Measurements from ENCODE around the gene SLC2A11.

Gene SLC2A11

GRCh38 chr22:23845265-23846080 is 12.2 kb upstream of the SLC2A11 start:
- H3K4me2 ChIP-seq (ENCODE audit: low read depth, low read length, poor library complexity, severe bottlenecking): no peak overlapping the region
- no peaks in the 10 kb centered on the region for H3K9me2 ChIP-seq (replicated peaks; ENCODE audit: insufficient read depth, low read length)
- peaks cover 6% of the 10 kb centered on the region; the same call in 1 of the 2 replicates for H3F3A ChIP-seq (ENCODE audit: insufficient read depth)
- H3K27me3 ChIP-seq (ENCODE audit: low read length): no peaks in the 10 kb centered on the region
- TF ChIP-seq, protein P1, sequence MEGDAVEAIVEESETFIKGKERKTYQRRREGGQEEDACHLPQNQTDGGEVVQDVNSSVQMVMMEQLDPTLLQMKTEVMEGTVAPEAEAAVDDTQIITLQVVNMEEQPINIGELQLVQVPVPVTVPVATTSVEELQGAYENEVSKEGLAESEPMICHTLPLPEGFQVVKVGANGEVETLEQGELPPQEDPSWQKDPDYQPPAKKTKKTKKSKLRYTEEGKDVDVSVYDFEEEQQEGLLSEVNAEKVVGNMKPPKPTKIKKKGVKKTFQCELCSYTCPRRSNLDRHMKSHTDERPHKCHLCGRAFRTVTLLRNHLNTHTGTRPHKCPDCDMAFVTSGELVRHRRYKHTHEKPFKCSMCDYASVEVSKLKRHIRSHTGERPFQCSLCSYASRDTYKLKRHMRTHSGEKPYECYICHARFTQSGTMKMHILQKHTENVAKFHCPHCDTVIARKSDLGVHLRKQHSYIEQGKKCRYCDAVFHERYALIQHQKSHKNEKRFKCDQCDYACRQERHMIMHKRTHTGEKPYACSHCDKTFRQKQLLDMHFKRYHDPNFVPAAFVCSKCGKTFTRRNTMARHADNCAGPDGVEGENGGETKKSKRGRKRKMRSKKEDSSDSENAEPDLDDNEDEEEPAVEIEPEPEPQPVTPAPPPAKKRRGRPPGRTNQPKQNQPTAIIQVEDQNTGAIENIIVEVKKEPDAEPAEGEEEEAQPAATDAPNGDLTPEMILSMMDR (IDR thresholded peaks at IDR 0.05; ENCODE audit: insufficient read depth, low read length, poor library complexity, severe bottlenecking): no peak
- no peak for TF ChIP-seq EZH2phosphoT487 (conservative IDR thresholded peaks at IDR 0.05; ENCODE audit: low read length)
- H3K79me2 ChIP-seq (ENCODE audit: insufficient read depth, low read length): no peaks in the 10 kb centered on the region
- no peaks in the 10 kb centered on the region for H3K9me3 ChIP-seq (ENCODE audit: insufficient read depth, low read length)
- no peaks in the 10 kb centered on the region for H3K36me3 ChIP-seq (ENCODE audit: low read length)
- H3K9ac ChIP-seq (ENCODE audit: low read length): no peak overlapping the region
- H3K4me3 ChIP-seq (ENCODE audit: insufficient read depth, low read length, poor library complexity, severe bottlenecking): no peak overlapping the region
- H2AFZ ChIP-seq (ENCODE audit: low read depth, low read length, severe bottlenecking): no peak overlapping the region
- no peak overlapping the region for H3K27ac ChIP-seq (ENCODE audit: low read depth, low read length)
- H4K20me1 ChIP-seq (ENCODE audit: low read depth, low read length): no peaks in the 10 kb centered on the region

GRCh38 chr22:23846081-23846469 is 11.6 kb upstream of the SLC2A11 start:
- Histone ChIP-seq H3K36me3 (ENCODE audit: low read length) (no peaks in the 10 kb centered on the region), H3K9me3 (ENCODE audit: insufficient read depth, low read length) (no peaks in the 10 kb centered on the region), H3K79me2 (ENCODE audit: insufficient read depth, low read length) (no peaks in the 10 kb centered on the region), H3K9ac (ENCODE audit: low read length) (no peak overlapping the region), H3K4me3 (ENCODE audit: insufficient read depth, low read length, poor library complexity, severe bottlenecking) (no peak overlapping the region), H3K4me2 (ENCODE audit: low read depth, low read length, poor library complexity, severe bottlenecking) (no peak overlapping the region), H4K20me1 (ENCODE audit: low read depth, low read length) (no peaks in the 10 kb centered on the region), H2AFZ (ENCODE audit: low read depth, low read length, severe bottlenecking) (no peak overlapping the region), H3K9me2 (replicated peaks; ENCODE audit: insufficient read depth, low read length) (no peaks in the 10 kb centered on the region), H3K27ac (ENCODE audit: low read depth, low read length) (no peak overlapping the region), H3K27me3 (ENCODE audit: low read length) (no peaks in the 10 kb centered on the region), H3F3A (ENCODE audit: insufficient read depth) (peaks cover 6% of the 10 kb centered on the region; the same call in 1 of the 2 replicates)
- TF ChIP-seq EZH2phosphoT487 (conservative IDR thresholded peaks at IDR 0.05; ENCODE audit: low read length): no peak
- TF ChIP-seq, protein P1 (IDR thresholded peaks at IDR 0.05; ENCODE audit: insufficient read depth, low read length, poor library complexity, severe bottlenecking): no peak

DNA sequence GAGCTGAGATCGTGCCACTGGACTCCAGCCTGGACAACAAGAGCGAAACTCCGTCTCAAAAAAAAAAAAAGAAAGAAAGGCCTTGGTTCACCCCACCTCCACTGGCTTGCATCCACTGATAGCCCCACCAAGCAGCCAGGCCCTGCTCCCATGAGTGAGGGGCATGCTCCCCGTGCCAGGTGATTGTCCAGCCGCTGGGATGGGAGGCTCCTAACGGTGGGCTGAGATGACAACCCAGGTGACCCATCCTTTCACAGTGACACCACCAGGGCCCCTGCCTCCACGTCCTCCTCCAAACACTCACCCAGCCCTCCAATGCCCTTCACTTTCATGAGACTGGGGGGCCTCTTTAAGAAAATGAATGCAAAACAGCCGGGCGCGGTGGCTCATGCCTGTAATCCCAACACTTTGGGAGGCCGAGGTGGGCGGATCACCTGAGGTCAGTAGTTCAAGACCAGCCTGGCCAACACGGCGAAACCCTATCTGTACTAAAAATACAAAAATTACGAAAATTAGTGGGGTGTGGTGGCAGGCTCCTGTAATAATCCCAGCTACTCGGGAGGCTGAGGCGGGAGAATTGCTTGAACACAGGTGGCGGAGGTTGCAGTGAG is 10.3 kb upstream of the SLC2A11 start:
- no peak overlapping the region for H3K4me3 ChIP-seq (ENCODE audit: insufficient read depth, low read length, poor library complexity, severe bottlenecking)
- H4K20me1 ChIP-seq (ENCODE audit: low read depth, low read length): no peaks in the 10 kb centered on the region
- no peak overlapping the region for H2AFZ ChIP-seq (ENCODE audit: low read depth, low read length, severe bottlenecking)
- no peaks in the 10 kb centered on the region for H3K79me2 ChIP-seq (ENCODE audit: insufficient read depth, low read length)
- peak overlapping the region; percentile 8 for H3K4me2 ChIP-seq (ENCODE audit: low read depth, low read length, poor library complexity, severe bottlenecking)
- TF ChIP-seq, protein P1 (IDR thresholded peaks at IDR 0.05; ENCODE audit: insufficient read depth, low read length, poor library complexity, severe bottlenecking): no peak
- TF ChIP-seq EZH2phosphoT487 (conservative IDR thresholded peaks at IDR 0.05; ENCODE audit: low read length): no peak
- H3K9me2 ChIP-seq (replicated peaks; ENCODE audit: insufficient read depth, low read length): no peaks in the 10 kb centered on the region
- H3F3A ChIP-seq (ENCODE audit: insufficient read depth): peaks cover 6% of the 10 kb centered on the region; the same call in 1 of the 2 replicates
- no peak overlapping the region for H3K27ac ChIP-seq (ENCODE audit: low read depth, low read length)
- H3K36me3 ChIP-seq (ENCODE audit: low read length): no peaks in the 10 kb centered on the region
- H3K9ac ChIP-seq (ENCODE audit: low read length): no peak overlapping the region
- no peaks in the 10 kb centered on the region for H3K27me3 ChIP-seq (ENCODE audit: low read length)
- no peaks in the 10 kb centered on the region for H3K9me3 ChIP-seq (ENCODE audit: insufficient read depth, low read length)

All from SU-DHL-6 (cell line).